Measurements from ENCODE around the gene GPR101.

GRCh38 chrX:137031039-137031438 lies 2.8 kb downstream of the GPR101 start:
- TF ChIP-seq EZH2 (IDR thresholded peaks at IDR 0.05; ENCODE audit: insufficient read depth, low read length): no peak
- TF ChIP-seq, protein P1, sequence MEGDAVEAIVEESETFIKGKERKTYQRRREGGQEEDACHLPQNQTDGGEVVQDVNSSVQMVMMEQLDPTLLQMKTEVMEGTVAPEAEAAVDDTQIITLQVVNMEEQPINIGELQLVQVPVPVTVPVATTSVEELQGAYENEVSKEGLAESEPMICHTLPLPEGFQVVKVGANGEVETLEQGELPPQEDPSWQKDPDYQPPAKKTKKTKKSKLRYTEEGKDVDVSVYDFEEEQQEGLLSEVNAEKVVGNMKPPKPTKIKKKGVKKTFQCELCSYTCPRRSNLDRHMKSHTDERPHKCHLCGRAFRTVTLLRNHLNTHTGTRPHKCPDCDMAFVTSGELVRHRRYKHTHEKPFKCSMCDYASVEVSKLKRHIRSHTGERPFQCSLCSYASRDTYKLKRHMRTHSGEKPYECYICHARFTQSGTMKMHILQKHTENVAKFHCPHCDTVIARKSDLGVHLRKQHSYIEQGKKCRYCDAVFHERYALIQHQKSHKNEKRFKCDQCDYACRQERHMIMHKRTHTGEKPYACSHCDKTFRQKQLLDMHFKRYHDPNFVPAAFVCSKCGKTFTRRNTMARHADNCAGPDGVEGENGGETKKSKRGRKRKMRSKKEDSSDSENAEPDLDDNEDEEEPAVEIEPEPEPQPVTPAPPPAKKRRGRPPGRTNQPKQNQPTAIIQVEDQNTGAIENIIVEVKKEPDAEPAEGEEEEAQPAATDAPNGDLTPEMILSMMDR (IDR thresholded peaks at IDR 0.05; ENCODE audit: insufficient read depth, low read depth, low read length): no peak
